ENCODE results near the gene AQP6.

The AQP6 gene

DNA sequence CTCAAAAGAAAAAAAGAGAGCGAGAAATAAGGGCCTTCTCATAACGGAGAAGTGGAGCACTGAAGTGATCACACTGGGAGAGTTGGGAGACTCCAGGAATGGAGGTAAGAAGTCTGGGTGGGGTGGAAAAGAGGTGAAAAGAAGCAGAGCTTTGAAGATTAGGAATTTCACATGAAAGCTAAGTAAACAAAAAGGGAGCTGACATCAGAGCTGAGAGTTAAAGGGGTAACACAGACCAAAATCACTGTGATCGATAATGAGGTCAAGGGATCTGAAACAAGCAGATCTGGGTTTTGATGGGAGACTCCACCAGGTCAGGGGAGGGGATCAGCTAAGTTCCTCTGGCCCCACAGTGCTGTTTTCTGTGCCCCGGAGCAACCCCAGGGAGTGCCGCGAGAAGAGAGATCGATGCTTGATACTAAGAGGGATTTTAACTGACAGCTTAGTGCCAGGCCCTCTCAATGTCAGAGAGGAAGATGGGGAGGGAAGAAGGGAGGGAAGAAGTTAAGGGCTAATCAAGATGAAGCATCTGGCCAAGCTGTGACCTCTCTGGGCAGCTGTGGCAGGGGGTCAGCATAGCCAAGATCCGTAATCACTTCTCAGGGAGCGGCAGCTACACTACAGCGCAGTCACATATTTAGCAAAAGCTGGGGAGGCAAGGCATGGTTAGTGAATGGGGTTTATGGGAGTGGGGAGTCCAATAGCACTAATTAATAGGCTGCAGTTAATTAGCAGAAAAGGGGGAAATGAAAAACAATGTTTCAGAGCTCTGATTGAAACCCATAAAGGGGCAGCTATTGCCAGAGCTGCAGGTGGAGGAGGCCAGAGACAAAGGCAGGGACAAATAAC lies 8.0 kb downstream of the AQP6 start:
- no peak overlapping the region for H2BK15ac ChIP-seq (replicated peaks; ENCODE audit: low read depth)
- no peak for DNase-seq
- H3K23ac ChIP-seq (ENCODE audit: low read length), result no peak overlapping the region
- H3K56ac ChIP-seq (ENCODE audit: low read length), result no peak overlapping the region
- H3K27me3 ChIP-seq (ENCODE audit: insufficient read depth, low read length, poor library complexity), result no peaks in the 10 kb centered on the region
- H3K79me1 ChIP-seq (ENCODE audit: low read length), result no peaks in the 10 kb centered on the region
- H3K4ac ChIP-seq (ENCODE audit: low read depth, low read length), result no peak overlapping the region
- no peak overlapping the region for H3K27ac ChIP-seq (ENCODE audit: low read depth, low read length)
- H3K9ac ChIP-seq (ENCODE audit: low read length), result no peak overlapping the region
- H3K79me2 ChIP-seq (ENCODE audit: control insufficient read depth, insufficient read depth, low read length), result no peaks in the 10 kb centered on the region
- no peak overlapping the region for H3K4me2 ChIP-seq (ENCODE audit: low read length)
- H4K5ac ChIP-seq (ENCODE audit: low read length), result no peak overlapping the region
- H3K18ac ChIP-seq (ENCODE audit: low read length), result no peak overlapping the region
- H4K8ac ChIP-seq (ENCODE audit: low read depth, low read length), result no peak overlapping the region
- H2BK5ac ChIP-seq (ENCODE audit: low read length), result no peak overlapping the region
- no peaks in the 10 kb centered on the region for H3K36me3 ChIP-seq (ENCODE audit: control insufficient read depth, insufficient read depth, low read length)
- no peak overlapping the region for H3K4me3 ChIP-seq (ENCODE audit: low read length)
- WGBS (ENCODE audit: extremely low coverage, insufficient coverage, low lambda C conversion rate), result no CpG with 5 or more reads among the region's 10 CpGs
- H2BK120ac ChIP-seq (ENCODE audit: low read depth, low read length), result no peak overlapping the region
- no peak overlapping the region for H2AK5ac ChIP-seq (ENCODE audit: low read length)
- H3K4me1 ChIP-seq (ENCODE audit: control insufficient read depth, low read depth, low read length), result peaks cover 5% of the 10 kb centered on the region

DNA sequence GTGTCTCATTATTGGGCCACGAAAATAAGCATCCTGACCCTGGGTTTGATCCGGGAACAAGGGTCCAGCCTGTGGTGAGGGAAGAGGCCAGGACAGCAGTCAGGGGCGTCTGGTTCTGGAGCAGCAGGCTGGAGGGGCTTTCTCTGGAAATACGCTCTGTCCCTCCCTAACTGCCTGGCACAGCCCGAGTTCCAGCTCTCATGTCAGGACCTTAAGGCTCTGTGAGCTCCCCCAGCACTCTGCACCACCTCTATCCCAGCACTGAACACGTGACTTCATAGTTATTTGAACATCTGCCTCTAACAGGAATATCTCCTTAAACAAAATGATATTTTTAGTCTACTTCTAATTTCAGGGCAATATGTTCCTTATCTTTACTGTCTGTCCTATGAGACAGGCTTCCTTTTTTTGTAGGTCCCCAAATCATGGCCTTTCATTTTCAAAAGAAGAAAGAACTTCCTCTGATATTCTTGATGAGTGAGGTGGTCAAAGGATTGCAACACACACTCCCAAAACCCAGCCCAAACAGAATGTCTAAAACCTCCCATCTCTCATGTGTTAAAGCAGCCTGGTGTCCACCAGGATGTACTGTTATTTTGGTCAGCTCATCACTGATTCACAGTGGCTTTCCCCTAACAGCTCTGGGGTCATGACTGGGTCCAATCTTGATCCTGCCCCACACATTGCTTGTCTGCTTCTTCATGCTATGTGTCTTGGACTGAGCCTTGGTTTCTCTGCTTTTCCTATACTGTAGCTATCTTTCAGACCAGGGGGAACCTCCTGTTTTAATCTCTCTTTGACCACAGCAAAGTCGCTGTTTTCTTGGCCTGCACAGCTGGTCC lies 9.7 kb downstream of the AQP6 start:
- DNase-seq, result no peak
- H4K8ac ChIP-seq (ENCODE audit: low read depth, low read length), result no peak overlapping the region
- H4K5ac ChIP-seq (ENCODE audit: low read length), result no peak overlapping the region
- no peaks in the 10 kb centered on the region for H3K79me1 ChIP-seq (ENCODE audit: low read length)
- H2AK5ac ChIP-seq (ENCODE audit: low read length), result no peak overlapping the region
- H3K4ac ChIP-seq (ENCODE audit: low read depth, low read length), result no peak overlapping the region
- no peak overlapping the region for H3K18ac ChIP-seq (ENCODE audit: low read length)
- no peak overlapping the region for H3K9ac ChIP-seq (ENCODE audit: low read length)
- H3K27ac ChIP-seq (ENCODE audit: low read depth, low read length), result no peak overlapping the region
- WGBS (ENCODE audit: extremely low coverage, insufficient coverage, low lambda C conversion rate), result no CpG with 5 or more reads among the region's 7 CpGs
- peaks cover 5% of the 10 kb centered on the region for H3K4me1 ChIP-seq (ENCODE audit: control insufficient read depth, low read depth, low read length)
- H3K4me3 ChIP-seq (ENCODE audit: low read length), result no peak overlapping the region
- no peak overlapping the region for H3K23ac ChIP-seq (ENCODE audit: low read length)
- no peak overlapping the region for H3K56ac ChIP-seq (ENCODE audit: low read length)
- H3K27me3 ChIP-seq (ENCODE audit: insufficient read depth, low read length, poor library complexity), result no peaks in the 10 kb centered on the region
- no peak overlapping the region for H2BK15ac ChIP-seq (replicated peaks; ENCODE audit: low read depth)
- no peak overlapping the region for H2BK5ac ChIP-seq (ENCODE audit: low read length)
- H3K79me2 ChIP-seq (ENCODE audit: control insufficient read depth, insufficient read depth, low read length), result no peaks in the 10 kb centered on the region
- no peak overlapping the region for H3K4me2 ChIP-seq (ENCODE audit: low read length)
- no peaks in the 10 kb centered on the region for H3K36me3 ChIP-seq (ENCODE audit: control insufficient read depth, insufficient read depth, low read length)
- H2BK120ac ChIP-seq (ENCODE audit: low read depth, low read length), result no peak overlapping the region

GRCh38 chr12:49983892-49984291 lies 11.1 kb downstream of the AQP6 start:
- Histone ChIP-seq H3K9ac (ENCODE audit: low read length) (no peak overlapping the region), H2AK5ac (ENCODE audit: low read length) (no peak overlapping the region), H3K23ac (ENCODE audit: low read length) (no peak overlapping the region), H2BK5ac (ENCODE audit: low read length) (no peak overlapping the region), H3K79me2 (ENCODE audit: control insufficient read depth, insufficient read depth, low read length) (no peaks in the 10 kb centered on the region), H4K5ac (ENCODE audit: low read length) (no peak overlapping the region), H4K8ac (ENCODE audit: low read depth, low read length) (no peak overlapping the region), H3K27ac (ENCODE audit: low read depth, low read length) (peak overlapping the region; percentile 65), H3K18ac (ENCODE audit: low read length) (no peak overlapping the region), H3K4me2 (ENCODE audit: low read length) (no peak overlapping the region), H3K79me1 (ENCODE audit: low read length) (no peaks in the 10 kb centered on the region), H3K36me3 (ENCODE audit: control insufficient read depth, insufficient read depth, low read length) (peaks cover 3% of the 10 kb centered on the region), H3K56ac (ENCODE audit: low read length) (no peak overlapping the region), H2BK120ac (ENCODE audit: low read depth, low read length) (no peak overlapping the region), H3K4me3 (ENCODE audit: low read length) (no peak overlapping the region), H3K27me3 (ENCODE audit: insufficient read depth, low read length, poor library complexity) (no peaks in the 10 kb centered on the region), H2BK15ac (replicated peaks; ENCODE audit: low read depth) (no peak overlapping the region), H3K4ac (ENCODE audit: low read depth, low read length) (no peak overlapping the region), H3K4me1 (ENCODE audit: control insufficient read depth, low read depth, low read length) (peaks cover 5% of the 10 kb centered on the region)
- DNase-seq, result peak; percentile 82
- no CpG with 5 or more reads among the region's 8 CpGs for WGBS (ENCODE audit: extremely low coverage, insufficient coverage, low lambda C conversion rate)

DNA sequence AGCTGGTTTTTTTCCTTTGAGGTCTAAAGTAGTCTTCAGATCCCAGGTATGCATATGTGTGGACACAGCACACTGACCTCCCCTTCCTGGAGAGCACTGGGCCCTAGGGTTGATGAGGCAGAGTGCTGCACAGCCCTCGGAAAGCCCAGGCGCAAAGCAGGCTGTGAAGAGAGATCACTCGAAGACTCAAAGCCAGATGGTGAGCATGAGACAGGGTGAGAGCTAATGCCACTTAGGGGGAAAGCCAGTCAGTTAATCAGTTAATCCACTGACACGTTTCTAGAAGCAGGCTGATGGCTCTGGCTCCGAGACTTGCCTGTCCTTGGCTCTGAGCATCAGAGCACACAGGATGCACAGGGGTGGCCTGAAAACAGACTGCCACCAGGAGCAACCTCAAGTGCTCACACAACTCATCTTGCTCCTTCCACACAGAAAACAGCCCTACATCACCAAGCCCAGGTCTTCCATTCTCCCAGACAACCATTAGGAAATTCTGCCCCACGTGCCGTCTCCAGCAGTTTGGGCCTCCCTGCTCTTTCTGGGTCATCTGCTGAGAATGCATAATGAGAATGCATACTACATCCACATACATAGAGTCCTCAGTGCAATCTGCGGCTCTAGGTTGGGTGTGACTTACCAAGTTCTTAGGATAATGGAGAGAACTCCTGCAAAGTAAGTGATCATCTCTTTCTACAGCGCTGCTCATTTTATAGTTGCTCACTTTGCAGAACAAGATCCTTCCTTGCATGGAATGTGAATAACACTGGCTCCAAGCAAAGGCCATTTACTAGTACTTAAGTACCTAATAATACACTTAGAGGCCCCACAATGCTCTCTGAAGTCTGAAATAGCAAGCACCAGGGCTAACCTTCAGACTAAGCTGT lies 12.0 kb downstream of the AQP6 start:
- Histone ChIP-seq H3K9ac (ENCODE audit: low read length) (peak overlapping the region; percentile 5), H3K4me1 (ENCODE audit: control insufficient read depth, low read depth, low read length) (peaks cover 5% of the 10 kb centered on the region), H3K27ac (ENCODE audit: low read depth, low read length) (peak overlapping the region; percentile 32), H2BK5ac (ENCODE audit: low read length) (peak overlapping the region; percentile 22), H3K36me3 (ENCODE audit: control insufficient read depth, insufficient read depth, low read length) (peaks cover 3% of the 10 kb centered on the region), H3K4ac (ENCODE audit: low read depth, low read length) (no peak overlapping the region), H3K79me1 (ENCODE audit: low read length) (no peaks in the 10 kb centered on the region), H2AK5ac (ENCODE audit: low read length) (no peak overlapping the region), H2BK15ac (replicated peaks; ENCODE audit: low read depth) (no peak overlapping the region), H4K8ac (ENCODE audit: low read depth, low read length) (no peak overlapping the region), H3K23ac (ENCODE audit: low read length) (no peak overlapping the region), H3K56ac (ENCODE audit: low read length) (peak overlapping the region; percentile 37), H2BK120ac (ENCODE audit: low read depth, low read length) (no peak overlapping the region), H3K4me2 (ENCODE audit: low read length) (no peak overlapping the region), H3K4me3 (ENCODE audit: low read length) (no peak overlapping the region), H4K5ac (ENCODE audit: low read length) (no peak overlapping the region), H3K27me3 (ENCODE audit: insufficient read depth, low read length, poor library complexity) (no peaks in the 10 kb centered on the region), H3K18ac (ENCODE audit: low read length) (no peak overlapping the region), H3K79me2 (ENCODE audit: control insufficient read depth, insufficient read depth, low read length) (no peaks in the 10 kb centered on the region)
- peak; percentile 65 for DNase-seq
- no CpG with 5 or more reads among the region's 9 CpGs for WGBS (ENCODE audit: extremely low coverage, insufficient coverage, low lambda C conversion rate)

DNA sequence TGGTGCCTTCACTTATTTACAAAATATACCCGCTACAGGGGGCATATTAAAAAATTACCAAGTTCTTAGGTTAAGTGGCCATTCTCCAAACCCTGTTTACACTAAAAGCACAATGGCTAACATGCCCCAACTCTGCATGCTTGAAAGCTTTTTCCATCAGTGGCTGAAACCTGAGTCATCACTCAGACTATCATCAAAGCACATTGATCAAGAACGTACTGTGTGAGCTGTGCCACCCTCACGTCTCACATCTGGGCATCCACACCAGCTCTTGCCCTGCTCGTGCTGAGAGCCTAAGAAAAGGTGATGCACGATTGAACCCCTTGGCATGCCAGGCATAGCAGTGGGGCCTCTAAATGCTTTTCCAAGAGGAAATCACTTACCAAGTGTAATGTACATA lies 13.2 kb downstream of the AQP6 start:
- Histone ChIP-seq H3K56ac (ENCODE audit: low read length) (no peak overlapping the region), H3K27me3 (ENCODE audit: insufficient read depth, low read length, poor library complexity) (no peaks in the 10 kb centered on the region), H3K4ac (ENCODE audit: low read depth, low read length) (no peak overlapping the region), H3K18ac (ENCODE audit: low read length) (no peak overlapping the region), H2BK120ac (ENCODE audit: low read depth, low read length) (no peak overlapping the region), H3K4me3 (ENCODE audit: low read length) (no peak overlapping the region), H2AK5ac (ENCODE audit: low read length) (no peak overlapping the region), H3K9ac (ENCODE audit: low read length) (no peak overlapping the region), H2BK5ac (ENCODE audit: low read length) (no peak overlapping the region), H2BK15ac (replicated peaks; ENCODE audit: low read depth) (no peak overlapping the region), H4K8ac (ENCODE audit: low read depth, low read length) (no peak overlapping the region), H3K27ac (ENCODE audit: low read depth, low read length) (no peak overlapping the region), H3K79me1 (ENCODE audit: low read length) (no peaks in the 10 kb centered on the region), H3K4me2 (ENCODE audit: low read length) (no peak overlapping the region), H3K36me3 (ENCODE audit: control insufficient read depth, insufficient read depth, low read length) (peaks cover 3% of the 10 kb centered on the region), H3K23ac (ENCODE audit: low read length) (no peak overlapping the region), H3K4me1 (ENCODE audit: control insufficient read depth, low read depth, low read length) (peaks cover 5% of the 10 kb centered on the region), H3K79me2 (ENCODE audit: control insufficient read depth, insufficient read depth, low read length) (no peaks in the 10 kb centered on the region), H4K5ac (ENCODE audit: low read length) (no peak overlapping the region)
- no peak for DNase-seq
- no CpG with 5 or more reads among the region's 5 CpGs for WGBS (ENCODE audit: extremely low coverage, insufficient coverage, low lambda C conversion rate)
